HEK293T (cell line): ENCODE measurements around the gene TRAPPC12.

ENCODE experiments used
- BHLHE40 ChIP-seq: fragments of 450-650 bp; IDR thresholded peaks from 2 replicates; pipeline ENCODE4 v1.6.1; 2016; ENCODE audit warnings: mild to moderate bottlenecking, moderate library complexity, borderline replicate concordance
- ELF4 ChIP-seq: fragments of 450-650 bp; IDR thresholded peaks from 2 replicates; pipeline ENCODE4 v1.6.1; 2017; ENCODE audit warnings: antibody characterized with exemption
- FOXA1 ChIP-seq: fragments of 450-650 bp; IDR thresholded peaks from 2 replicates; pipeline ENCODE4 v1.6.1; 2016; ENCODE audit warnings: mild to moderate bottlenecking
- FOXK2 ChIP-seq: fragments of 450-650 bp; IDR thresholded peaks from 2 replicates; pipeline ENCODE4 v1.6.1; 2016; ENCODE audit warnings: mild to moderate bottlenecking
- SP1 ChIP-seq: fragments of 450-650 bp; IDR thresholded peaks from 2 replicates; pipeline ENCODE4 v1.6.1; 2017
- SUZ12 ChIP-seq: fragments of 450-650 bp; IDR thresholded peaks from 2 replicates; pipeline ENCODE4 v1.6.1; 2016; ENCODE audit warnings: mild to moderate bottlenecking
- TF ChIP-seq, protein P1 (sequence below): fragments of 450-650 bp; IDR thresholded peaks from 2 replicates; pipeline ENCODE4 v1.6.1; 2016

DNA sequence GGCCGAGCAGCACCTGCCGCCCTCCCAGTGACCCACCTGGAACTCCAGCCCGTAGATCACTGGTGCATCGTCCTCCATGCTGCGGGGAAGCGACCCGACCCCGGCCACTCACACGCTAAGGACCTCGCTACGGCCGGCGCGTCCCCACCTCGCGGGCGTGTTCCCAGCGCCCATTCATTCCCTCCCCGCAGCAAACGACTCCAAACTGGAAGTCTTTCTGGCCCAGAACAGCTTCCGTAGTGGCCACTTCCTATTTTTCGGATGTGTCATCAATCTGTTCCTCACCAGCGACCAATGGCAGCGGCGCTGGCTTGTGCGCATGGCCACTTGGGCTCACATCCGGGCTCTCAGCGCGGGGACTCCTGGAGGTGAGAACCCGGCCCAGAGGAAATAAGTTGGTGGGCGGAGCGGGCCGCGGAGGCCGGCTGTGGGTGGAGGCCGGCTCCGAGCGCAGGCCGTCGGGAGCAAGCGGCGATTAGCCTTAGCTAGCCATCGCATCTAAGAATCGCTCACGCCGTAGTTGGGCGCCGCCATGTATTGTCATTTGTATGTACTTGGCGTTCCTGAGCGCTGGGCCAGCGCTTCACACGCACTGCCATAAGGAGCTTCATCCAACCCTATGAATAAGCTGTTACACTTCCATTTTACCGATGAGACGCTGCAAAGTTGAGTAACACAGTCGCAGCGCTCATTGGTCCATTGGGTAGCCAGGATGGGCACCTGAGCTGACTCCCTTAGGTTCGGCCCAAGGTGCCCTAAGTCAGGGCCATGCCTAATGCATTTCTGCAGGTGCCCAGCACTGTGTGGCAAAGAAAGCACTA, 1.7 kb upstream of the TRAPPC12 start, which contains the start of gene EIPR1:
- TF ChIP-seq, protein P1, sequence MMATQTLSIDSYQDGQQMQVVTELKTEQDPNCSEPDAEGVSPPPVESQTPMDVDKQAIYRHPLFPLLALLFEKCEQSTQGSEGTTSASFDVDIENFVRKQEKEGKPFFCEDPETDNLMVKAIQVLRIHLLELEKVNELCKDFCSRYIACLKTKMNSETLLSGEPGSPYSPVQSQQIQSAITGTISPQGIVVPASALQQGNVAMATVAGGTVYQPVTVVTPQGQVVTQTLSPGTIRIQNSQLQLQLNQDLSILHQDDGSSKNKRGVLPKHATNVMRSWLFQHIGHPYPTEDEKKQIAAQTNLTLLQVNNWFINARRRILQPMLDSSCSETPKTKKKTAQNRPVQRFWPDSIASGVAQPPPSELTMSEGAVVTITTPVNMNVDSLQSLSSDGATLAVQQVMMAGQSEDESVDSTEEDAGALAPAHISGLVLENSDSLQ: peak; percentile 67
- TF ChIP-seq SP1 (no peak), BHLHE40 (no peak), SUZ12 (no peak), ELF4 (peak; percentile 78), FOXA1 (no peak), FOXK2 (no peak)
